Measurements from ENCODE around the gene AGAP1. TPM values are rescaled to one million over a fixed set of nuclear protein-coding genes. Genes with fewer than 3 reads are reported as not detected.
A peak's percentile ranks its signal among the peaks of the same experiment; 100 is the strongest.

The AGAP1 gene
- total and polyA plus RNA-seq, 7 donors, result 10.8 to 42.7 (median 18.6) TPM

- Histone ChIP-seq H3K36me3 (no peaks in the 10 kb centered on the region), H3K27me3 (no peaks in the 10 kb centered on the region), H3K27ac (no peak overlapping the region), H3K4me3 (no peak overlapping the region), H3K9me3 (no peaks in the 10 kb centered on the region), H3K4me1 (no peaks in the 10 kb centered on the region)
- peak; percentile 55 for DNase-seq
- TF ChIP-seq CTCF (IDR thresholded peaks at IDR 0.05), result no peak
- no peak for TF ChIP-seq EP300 (IDR thresholded peaks at IDR 0.05)
- TF ChIP-seq POLR2A (IDR thresholded peaks at IDR 0.05), result no peak
- TF ChIP-seq POLR2AphosphoS5 (IDR thresholded peaks at IDR 0.05), result no peak
- WGBS, 2 donors, result 93 to 95% methylated on average over 8 of the region's 8 CpGs
- intact Hi-C loops (cut with DNase I), result no loop called here
Observed at GRCh38 chr2:235829726-235830125, 335.9 kb downstream of the AGAP1 start.

- no peaks in the 10 kb centered on the region for H3K9me3 ChIP-seq
- TF ChIP-seq EP300 (IDR thresholded peaks at IDR 0.05) (no peak), CTCF (IDR thresholded peaks at IDR 0.05) (no peak), POLR2AphosphoS5 (IDR thresholded peaks at IDR 0.05) (no peak), POLR2A (IDR thresholded peaks at IDR 0.05) (no peak)
- H3K27ac ChIP-seq, result no peak overlapping the region
- no peak for DNase-seq
- no peaks in the 10 kb centered on the region for H3K27me3 ChIP-seq
- 83 to 85% methylated on average over 1 of the region's 1 CpG for WGBS, 2 donors
- H3K4me3 ChIP-seq, result no peak overlapping the region
- intact Hi-C loops (cut with DNase I), result no loop called here
- H3K36me3 ChIP-seq, result peaks cover 0 to 4% (median 0%) of the 10 kb centered on the region in 4 donors
- H3K4me1 ChIP-seq, result no peaks in the 10 kb centered on the region
Observed at GRCh38 chr2:235831755-235832154, 337.9 kb downstream of the AGAP1 start.

GRCh38 chr2:235832941-235833340, 339.1 kb downstream of the AGAP1 start:
- WGBS, 2 donors, result 93 to 96% methylated on average over 14 of the region's 14 CpGs
- intact Hi-C loops (cut with DNase I), result no loop called here
- H3K27ac ChIP-seq, result no peak overlapping the region
- peaks cover 0 to 4% (median 0%) of the 10 kb centered on the region in 4 donors for H3K36me3 ChIP-seq
- H3K27me3 ChIP-seq, result no peaks in the 10 kb centered on the region
- no peak overlapping the region for H3K4me3 ChIP-seq
- H3K4me1 ChIP-seq, result no peaks in the 10 kb centered on the region
- H3K9me3 ChIP-seq, result no peaks in the 10 kb centered on the region
- DNase-seq, result peak; percentile 35
- TF ChIP-seq CTCF (IDR thresholded peaks at IDR 0.05) (no peak), POLR2AphosphoS5 (IDR thresholded peaks at IDR 0.05) (no peak), EP300 (IDR thresholded peaks at IDR 0.05) (no peak), POLR2A (IDR thresholded peaks at IDR 0.05) (no peak)

- Histone ChIP-seq H3K4me1 (no peaks in the 10 kb centered on the region), H3K27ac (no peak overlapping the region), H3K9me3 (no peaks in the 10 kb centered on the region), H3K27me3 (no peaks in the 10 kb centered on the region), H3K4me3 (no peak overlapping the region), H3K36me3 (peaks cover 0 to 4% (median 0%) of the 10 kb centered on the region in 4 donors)
- intact Hi-C loops (cut with DNase I), result no loop called here
- peak; percentile 39 for DNase-seq
- WGBS, 2 donors, result 91 to 96% methylated on average over 11 of the region's 11 CpGs
- no peak for TF ChIP-seq CTCF (IDR thresholded peaks at IDR 0.05)
- TF ChIP-seq POLR2A (IDR thresholded peaks at IDR 0.05), result no peak
- no peak for TF ChIP-seq EP300 (IDR thresholded peaks at IDR 0.05)
- no peak for TF ChIP-seq POLR2AphosphoS5 (IDR thresholded peaks at IDR 0.05)
Observed at GRCh38 chr2:235833971-235834620, 340.3 kb downstream of the AGAP1 start.

- no peak overlapping the region for H3K4me3 ChIP-seq
- TF ChIP-seq POLR2AphosphoS5 (IDR thresholded peaks at IDR 0.05) (no peak), EP300 (IDR thresholded peaks at IDR 0.05) (no peak), CTCF (IDR thresholded peaks at IDR 0.05) (no peak), POLR2A (IDR thresholded peaks at IDR 0.05) (no peak)
- H3K36me3 ChIP-seq, result peaks cover 0 to 4% (median 0%) of the 10 kb centered on the region in 4 donors
- no peaks in the 10 kb centered on the region for H3K27me3 ChIP-seq
- no peak overlapping the region for H3K27ac ChIP-seq
- no peaks in the 10 kb centered on the region for H3K4me1 ChIP-seq
- peak; percentile 15 for DNase-seq
- intact Hi-C loops (cut with DNase I), result no loop called here
- H3K9me3 ChIP-seq, result no peaks in the 10 kb centered on the region
- 94 to 95% methylated on average over 16 of the region's 16 CpGs for WGBS, 2 donors
Observed at GRCh38 chr2:235834781-235835180, 340.9 kb downstream of the AGAP1 start.

Data from sigmoid colon (tissue), 7 donors.